Fibroblast of skin of left biceps (primary cell): ENCODE results near the gene PLEKHA4.
"Not testable (repeated sequence)": the region's sequence is repeated elsewhere in the genome, so short reads cannot be mapped to it uniquely, and the experiment has no call there.

Experiments
- DNase-seq, 2 experiments: peaks; one replicate each; pipeline ENCODE4 v3.0.0-alpha.2; 2013; ENCODE audit warnings: low read depth in 2 of 2

The PLEKHA4 gene

GRCh38 chr19:48867123-48867745 lies 1.2 kb downstream of the PLEKHA4 start:
- no peak for DNase-seq

DNA sequence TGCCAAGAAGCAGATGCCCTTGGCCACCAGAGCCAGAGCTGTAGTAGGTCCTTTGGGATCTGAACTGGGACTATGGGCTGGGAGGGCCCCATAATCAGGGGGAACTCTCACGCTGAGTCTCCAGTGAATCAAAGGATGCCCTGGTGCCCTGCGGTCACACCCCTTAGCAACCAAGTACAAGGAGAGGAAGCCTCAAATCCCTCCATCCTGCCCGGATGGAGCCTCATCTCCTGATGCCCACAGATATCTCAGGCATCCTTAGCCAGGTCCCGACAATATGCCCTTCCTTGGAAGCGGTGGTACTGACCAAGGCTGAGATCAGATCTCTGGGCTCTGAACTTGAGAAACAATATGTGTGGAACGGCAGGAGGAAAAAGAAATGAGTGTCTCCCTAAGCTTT lies 1.7 kb downstream of the PLEKHA4 start:
- DNase-seq, result no peak

DNA sequence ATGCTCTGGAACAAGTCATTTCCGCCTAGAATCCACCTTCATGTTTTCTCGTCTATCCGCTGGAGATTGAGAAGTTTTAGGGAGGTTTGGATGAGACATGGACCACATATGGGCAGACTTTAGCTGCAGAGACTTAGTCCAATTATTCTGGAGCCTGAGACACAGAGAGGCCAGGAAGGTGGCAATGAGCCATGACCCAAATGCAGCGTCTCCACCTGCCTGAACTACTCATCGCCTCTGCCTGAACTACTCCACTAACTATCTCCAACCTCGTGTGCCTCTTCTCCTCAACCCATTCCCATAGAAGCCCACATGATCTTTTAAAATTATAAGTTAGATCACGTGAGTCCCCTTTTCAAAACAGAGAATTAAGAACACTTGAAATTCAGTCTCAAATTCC lies 5.6 kb downstream of the PLEKHA4 start:
- DNase-seq, result no peak

DNA sequence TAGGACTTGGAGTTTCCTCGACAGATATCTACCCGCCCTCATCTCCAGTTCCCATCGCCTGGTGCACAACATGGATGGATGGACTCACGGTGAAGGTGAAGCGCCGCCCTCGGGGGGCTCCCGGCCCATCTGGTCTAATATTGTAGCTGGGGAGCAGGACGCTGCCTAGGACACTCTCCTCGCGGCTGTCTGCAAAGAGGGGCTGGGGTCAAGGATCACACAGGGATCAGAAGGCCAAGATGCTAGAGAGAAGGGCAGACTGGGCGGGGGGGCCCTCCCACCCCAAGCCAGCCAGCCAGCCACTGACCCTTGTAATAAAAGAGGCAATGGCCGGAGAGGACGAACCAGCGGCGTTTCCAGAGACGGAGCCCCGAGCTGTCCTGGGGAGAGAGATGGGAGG lies 7.1 kb downstream of the PLEKHA4 start:
- no peak for DNase-seq

DNA sequence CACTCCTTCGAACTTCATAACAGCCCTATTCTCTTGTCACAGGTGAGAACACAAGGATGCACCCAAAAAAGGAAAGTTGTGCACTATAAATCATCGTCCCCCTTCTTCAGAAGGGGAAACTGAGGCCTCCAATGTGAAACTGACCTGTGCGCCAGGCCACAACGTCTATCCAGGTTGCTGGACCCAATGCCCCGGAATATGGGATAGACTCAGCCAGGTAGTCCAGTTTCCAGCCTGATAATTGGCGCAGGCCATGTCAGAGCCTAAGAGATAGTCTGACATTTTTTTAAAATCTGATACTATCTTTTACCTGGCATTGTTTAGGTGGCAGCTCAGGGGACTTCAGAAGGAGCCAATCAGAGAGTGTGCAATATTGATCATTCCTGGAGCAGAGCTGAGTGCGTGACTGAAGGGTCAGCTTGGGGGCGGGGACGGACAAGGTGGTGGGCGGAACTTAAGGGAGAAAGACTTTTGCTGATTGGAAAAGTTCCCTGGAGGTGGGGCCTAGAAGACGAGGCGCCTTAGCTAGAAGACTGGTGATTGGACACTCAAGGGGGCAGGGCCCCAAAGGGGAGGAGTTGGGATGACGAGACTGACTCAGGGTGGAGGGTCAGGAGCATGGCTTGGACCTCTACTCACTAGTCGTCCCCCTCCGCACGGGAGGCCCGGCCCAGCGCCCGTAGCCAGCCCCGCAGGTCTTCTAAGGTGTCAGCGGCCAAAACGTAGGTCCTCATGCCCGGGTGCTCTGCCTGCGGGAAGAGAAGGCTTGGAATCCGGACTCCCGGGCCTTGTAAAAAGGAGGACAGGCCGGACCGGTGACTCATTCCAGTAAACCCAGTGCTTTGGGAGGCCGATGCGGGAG lies 8.5 kb downstream of the PLEKHA4 start:
- no peak for DNase-seq

DNA sequence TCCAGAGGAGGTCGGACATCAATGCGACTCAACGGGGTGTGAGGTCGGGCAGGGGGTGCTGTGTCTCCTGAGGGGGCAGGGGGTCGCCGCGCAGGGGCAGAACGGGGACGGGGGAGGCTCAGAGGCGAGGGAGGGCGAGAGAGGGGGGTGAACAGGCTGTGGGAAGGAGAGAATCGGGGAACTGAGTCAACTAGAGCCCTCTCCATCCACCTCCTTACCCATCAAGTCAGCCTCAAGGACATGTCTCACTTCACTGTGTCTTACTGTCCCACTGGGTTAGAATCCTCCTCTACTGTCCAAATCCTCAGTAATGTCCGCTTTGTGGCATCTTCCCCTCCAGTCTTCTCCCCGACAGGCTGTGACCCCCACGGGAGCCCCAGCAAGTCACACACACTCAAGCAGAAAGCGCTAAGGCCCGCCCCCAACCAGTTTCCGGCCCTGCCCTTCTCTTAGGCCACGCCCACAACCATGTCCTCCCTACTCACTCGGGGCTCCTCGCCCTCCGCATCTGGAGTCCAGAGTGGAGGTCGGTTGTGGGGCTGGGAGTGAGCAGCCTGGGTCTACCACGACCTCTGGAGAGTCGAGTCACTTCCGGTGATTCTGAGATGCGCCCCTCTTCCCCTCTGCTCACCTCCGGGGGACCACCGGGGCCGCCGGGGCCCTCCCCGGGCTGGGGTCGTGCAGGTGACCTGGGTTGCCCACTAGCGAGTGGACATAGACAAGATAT lies 9.3 kb downstream of the PLEKHA4 start:
- no peak for DNase-seq

- DNase-seq, result no peak
Measured at GRCh38 chr19:48856921-48857320, 11.5 kb downstream of the PLEKHA4 start.

DNA sequence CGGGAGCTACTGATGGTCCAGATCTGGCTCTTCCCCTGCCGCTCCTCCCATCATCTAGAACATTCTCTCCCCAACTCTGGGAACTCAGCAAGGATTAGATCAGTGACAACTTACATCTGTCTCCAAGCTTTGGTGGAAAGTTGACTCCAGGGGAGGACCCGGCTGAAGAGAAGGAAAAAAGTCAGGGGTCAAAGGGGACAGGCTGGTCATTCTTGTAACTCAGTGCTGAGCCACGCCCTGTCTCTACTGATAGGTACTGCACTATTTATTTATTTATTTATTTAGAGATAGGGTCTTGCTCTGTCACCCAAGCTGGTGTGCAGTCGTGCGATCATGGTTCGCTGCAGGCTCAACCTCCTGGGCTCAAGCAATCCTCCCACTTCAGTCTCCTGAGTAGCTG lies 14.3 kb downstream of the PLEKHA4 start:
- no peak for DNase-seq

DNA sequence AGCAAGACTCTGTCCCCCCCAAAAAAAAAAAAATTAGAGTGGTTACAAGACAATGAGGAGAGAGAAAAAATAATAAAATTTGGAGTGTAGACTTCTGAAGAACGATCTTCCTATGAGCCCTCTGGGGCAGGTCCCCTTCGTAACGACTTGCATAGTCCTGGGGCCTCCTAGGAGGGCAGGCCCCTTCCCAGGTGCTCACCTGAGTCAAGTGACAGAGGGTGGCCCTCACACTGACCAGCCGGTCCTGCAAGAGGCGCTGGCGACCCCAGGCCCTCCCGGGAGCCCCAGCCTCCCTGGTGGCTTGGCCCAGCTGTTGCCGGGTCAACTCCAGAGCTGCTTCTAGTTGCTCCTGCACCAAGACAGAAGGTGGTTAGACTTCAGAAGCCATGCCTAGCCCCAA lies 14.9 kb downstream of the PLEKHA4 start:
- DNase-seq, result no peak

- no peak for DNase-seq
Measured at GRCh38 chr19:48852292-48852691, 16.1 kb downstream of the PLEKHA4 start.

GRCh38 chr19:48846659-48847058 lies 21.8 kb downstream of the PLEKHA4 start:
- not testable (repeated sequence) for DNase-seq

DNA sequence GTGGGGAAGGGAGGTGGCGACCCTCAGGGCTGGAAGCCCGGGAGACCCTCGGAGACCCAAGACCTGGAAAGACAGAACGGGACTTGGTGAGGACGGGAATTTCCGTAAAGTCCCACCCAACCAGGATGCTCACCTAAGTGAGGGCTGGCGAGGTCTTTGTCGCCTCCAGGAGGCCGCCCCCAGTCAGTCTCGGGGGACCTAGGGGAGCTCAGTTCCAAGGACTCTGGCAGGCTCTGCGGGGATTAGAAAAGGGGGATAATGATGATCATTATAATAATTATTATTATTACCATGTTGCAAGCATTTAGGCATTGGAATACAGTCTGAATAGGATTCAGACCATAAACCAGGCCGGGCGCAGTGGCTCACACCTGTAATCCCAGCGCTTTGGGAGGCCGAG lies 23.0 kb downstream of the PLEKHA4 start:
- no peak for DNase-seq

GRCh38 chr19:48844472-48844871 lies 23.9 kb downstream of the PLEKHA4 start:
- DNase-seq, result no peak

GRCh38 chr19:48842789-48843162 lies 25.6 kb downstream of the PLEKHA4 start:
- peak in 1 of 2 experiments; percentile 3 for DNase-seq

- no peak for DNase-seq
Measured at GRCh38 chr19:48841571-48841970, 26.8 kb downstream of the PLEKHA4 start.

DNA sequence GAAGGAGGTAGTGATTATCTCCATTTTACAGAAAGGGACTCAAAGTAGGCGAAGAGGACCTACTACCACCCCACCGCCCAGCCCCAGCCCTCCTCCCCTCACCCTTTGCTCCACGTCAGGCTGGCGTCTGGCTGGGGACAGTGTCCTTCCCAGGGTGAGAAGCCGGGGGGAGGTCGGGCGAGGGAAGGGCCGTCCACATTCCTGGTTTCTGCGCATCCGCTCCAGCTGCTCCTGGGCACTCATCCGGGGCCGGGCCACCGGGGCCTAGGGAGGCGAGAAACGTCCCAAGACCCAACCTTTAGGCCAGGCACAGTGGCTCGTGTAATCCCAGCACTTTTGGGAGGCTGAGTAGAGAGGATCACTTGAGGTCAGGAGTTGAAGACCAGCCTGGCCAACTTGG lies 27.4 kb downstream of the PLEKHA4 start:
- no peak for DNase-seq

- DNase-seq, result no peak
Measured at GRCh38 chr19:48837687-48838086, 30.7 kb downstream of the PLEKHA4 start.

GRCh38 chr19:48837051-48837524 lies 31.3 kb downstream of the PLEKHA4 start:
- DNase-seq, result peak; percentile 69

DNA sequence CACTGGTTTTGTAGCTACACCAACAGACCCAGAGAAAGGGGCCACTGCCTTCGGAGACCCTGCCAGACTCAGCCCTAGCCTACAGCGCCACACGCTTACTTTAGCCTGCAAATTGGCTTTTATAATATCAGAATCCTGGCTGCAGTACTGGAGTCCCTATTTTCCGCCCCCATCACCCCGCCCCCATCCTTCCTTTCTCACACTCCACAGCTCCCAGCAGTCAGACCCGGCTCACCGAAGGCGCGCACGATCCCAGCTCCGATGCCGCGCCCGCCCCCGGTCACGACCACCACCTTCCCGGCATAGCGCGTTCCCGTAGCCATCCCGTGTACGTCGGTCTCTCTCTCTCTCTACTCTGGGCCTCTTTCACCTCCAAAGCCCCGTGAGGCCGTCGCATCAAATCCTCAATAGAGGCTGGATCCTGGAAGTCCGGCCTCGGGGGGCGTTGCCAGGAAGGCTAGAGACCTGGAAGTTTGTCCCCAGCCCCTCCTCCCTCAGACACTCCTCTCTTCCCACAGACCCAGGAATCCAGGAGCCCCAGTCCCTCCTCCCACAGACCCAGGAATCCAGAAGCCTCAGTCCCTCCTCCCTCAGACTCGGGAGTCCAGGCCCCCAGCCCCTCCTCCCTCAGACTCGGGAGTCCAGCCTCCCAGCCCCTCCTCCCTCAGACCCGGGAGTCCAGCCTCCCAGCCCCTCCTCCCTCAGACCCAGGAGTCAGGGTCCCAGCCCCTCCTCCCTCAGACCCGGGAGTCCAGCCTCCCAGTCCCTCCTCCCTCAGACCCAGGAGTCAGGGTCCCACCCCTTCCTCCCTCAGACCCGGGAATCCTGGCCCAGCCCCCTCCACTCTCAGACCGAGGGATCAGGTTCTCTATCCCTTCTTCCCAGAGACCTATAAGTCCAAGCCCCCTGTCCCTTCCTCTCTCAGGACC lies 32.1 kb downstream of the PLEKHA4 start, which contains the start of gene HSD17B14:
TSS of gene HSD17B14 (minus strand) at position 403 of the 929 bp plus-strand sequence. CDS start at position 323, 80 bp downstream.
- DNase-seq, result peak in 1 of 2 experiments; percentile 15

DNA sequence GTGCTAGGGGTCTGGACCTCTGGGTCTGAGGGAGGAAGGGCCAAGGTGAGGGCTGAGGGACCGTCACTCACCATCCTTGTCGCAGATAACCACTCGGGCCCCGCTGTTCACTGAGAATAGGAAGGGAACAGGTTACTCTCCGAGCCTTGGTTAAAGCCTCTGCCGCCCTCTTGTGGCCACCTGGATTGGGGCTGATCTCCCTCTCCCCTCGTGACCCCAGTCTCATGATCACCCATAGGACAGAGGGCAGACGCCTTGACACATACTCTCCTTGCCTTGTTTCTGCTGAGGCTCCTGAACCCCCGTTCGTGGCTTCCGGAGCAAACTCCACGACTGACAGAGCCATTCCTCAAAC lies 32.7 kb downstream of the PLEKHA4 start:
- DNase-seq, result peak in 1 of 2 experiments; percentile 38

DNA sequence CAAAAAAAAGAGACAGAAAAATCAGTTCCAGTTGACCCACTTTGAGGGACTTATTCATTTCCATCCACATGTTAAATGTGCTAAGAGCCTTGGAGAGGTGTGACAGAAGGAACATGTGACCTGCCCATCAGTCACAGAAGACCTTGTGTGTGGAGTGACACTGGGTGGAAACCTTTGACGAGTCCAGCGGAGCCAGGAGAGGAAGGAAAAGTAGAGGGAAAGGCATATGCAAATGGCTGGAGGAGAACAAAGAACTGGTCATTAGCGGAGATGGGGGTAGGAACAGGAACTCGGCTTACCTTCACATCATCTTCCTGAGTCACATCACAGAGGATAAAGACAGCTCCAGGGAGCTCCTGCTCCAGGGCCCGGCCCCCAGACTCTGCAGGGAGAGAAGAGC lies 34.4 kb downstream of the PLEKHA4 start:
- DNase-seq, result no peak
